Body of pancreas (tissue), 4 donors: ENCODE results near the gene GMPR2. TPM values are rescaled to one million over a fixed set of nuclear protein-coding genes. Genes with fewer than 3 reads are reported as not detected.
A peak's percentile ranks its signal among the peaks of the same experiment; 100 is the strongest.

Experiments used
- ATAC-seq: fragments of 150-250 bp; one replicate; pipeline ENCODE4 v1.9.1; 2016
- DNase-seq, 4 donors: peaks; one replicate each; pipeline ENCODE4 v3.0.0-alpha.2; 2019
- H3K27ac ChIP-seq, 4 donors: fragments of 200-600 bp; sonication (generic); 1 replicate in 3 of 4; 2 replicates in 1 of 4; pipeline versions ENCODE4 v1.5.1 to v1.6.1; 2016 to 2019; ENCODE audit warnings: mild to moderate bottlenecking in 1 of 4, mixed read lengths in 1 of 4, moderate library complexity in 1 of 4
- H3K27me3 ChIP-seq, 2 donors: fragments of 200-600 bp; sonication (generic); one replicate each; pipeline ENCODE4 v1.6.0; 2016; ENCODE audit warnings: mild to moderate bottlenecking in 1 of 2
- H3K36me3 ChIP-seq, 2 donors: fragments of 200-600 bp; sonication (generic); replicated peaks in 1 of 2; 2 replicates each; pipeline ENCODE4 v1.5.1; 2016; ENCODE audit warnings: low read depth in 2 of 2; ENCODE audit not compliant: insufficient read depth in 1 of 2
- H3K4me1 ChIP-seq: fragments of 200-600 bp; sonication (generic); one replicate; pipeline ENCODE4 v1.6.0; 2016
- H3K4me3 ChIP-seq, 2 donors: fragments of 200-600 bp; sonication (generic); 1 replicate in 1 of 2; 2 replicates in 1 of 2; pipeline ENCODE4 v1.5.1; 2016 to 2019
- H3K9me3 ChIP-seq, 3 donors: fragments of 200-600 bp; sonication (generic); 1 replicate in 2 of 3; 2 replicates in 1 of 3; pipeline ENCODE4 v1.5.1; 2016
- POLR2A ChIP-seq, 3 donors: fragments of 450-650 bp; IDR thresholded peaks; one replicate each; pipeline ENCODE4 v1.6.1; 2016; ENCODE audit warnings: antibody characterized with exemption in 3 of 3, mild to moderate bottlenecking in 2 of 3
- WGBS, 2 donors: methylation state at CpG; one replicate each; pipeline ENCODE4 v1.1.5; 2017; 5-methylcytosine and 5-hydroxymethylcytosine counted together
- intact Hi-C: fragments of 100-400 bp; cut with DNase I; formaldehyde crosslinking; loops from one replicate; pipeline ENCODE4 v1.15.1; 2023
- small RNA-seq: library from RNA; depleted of rRNA; stranded (forward); fragments of <200 nt; gene quantifications from one replicate; pipeline ENCODE3, GENCODE V24; 2016
- total RNA-seq, 2 donors: library from RNA; depleted of rRNA; stranded (reverse); fragments of >200 nt; gene quantifications; one replicate each; pipeline ENCODE4 v1.1.0, GENCODE V29; 2016
- TF ChIP-seq, protein P1 (sequence below), 7 experiments: fragments of 450-650 bp in 4 of 7; fragments of 200-600 bp in 3 of 7; sonication (generic) in 3 of 7; IDR thresholded peaks; one replicate each; pipeline ENCODE4 v1.5.1; 2016 to 2019; ENCODE audit warnings: antibody characterized with exemption in 7 of 7

GMPR2 gene
- total RNA-seq, 2 donors from 2014 or later, result 30.9 to 41.9 TPM

- H3K9me3 ChIP-seq, result no peaks in the 10 kb centered on the region
- ATAC-seq (no peak), DNase-seq (no peak)
- H3K4me3 ChIP-seq, result no peak overlapping the region
- TF ChIP-seq, protein P1, sequence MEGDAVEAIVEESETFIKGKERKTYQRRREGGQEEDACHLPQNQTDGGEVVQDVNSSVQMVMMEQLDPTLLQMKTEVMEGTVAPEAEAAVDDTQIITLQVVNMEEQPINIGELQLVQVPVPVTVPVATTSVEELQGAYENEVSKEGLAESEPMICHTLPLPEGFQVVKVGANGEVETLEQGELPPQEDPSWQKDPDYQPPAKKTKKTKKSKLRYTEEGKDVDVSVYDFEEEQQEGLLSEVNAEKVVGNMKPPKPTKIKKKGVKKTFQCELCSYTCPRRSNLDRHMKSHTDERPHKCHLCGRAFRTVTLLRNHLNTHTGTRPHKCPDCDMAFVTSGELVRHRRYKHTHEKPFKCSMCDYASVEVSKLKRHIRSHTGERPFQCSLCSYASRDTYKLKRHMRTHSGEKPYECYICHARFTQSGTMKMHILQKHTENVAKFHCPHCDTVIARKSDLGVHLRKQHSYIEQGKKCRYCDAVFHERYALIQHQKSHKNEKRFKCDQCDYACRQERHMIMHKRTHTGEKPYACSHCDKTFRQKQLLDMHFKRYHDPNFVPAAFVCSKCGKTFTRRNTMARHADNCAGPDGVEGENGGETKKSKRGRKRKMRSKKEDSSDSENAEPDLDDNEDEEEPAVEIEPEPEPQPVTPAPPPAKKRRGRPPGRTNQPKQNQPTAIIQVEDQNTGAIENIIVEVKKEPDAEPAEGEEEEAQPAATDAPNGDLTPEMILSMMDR (IDR thresholded peaks at IDR 0.05), result no peak
- no peak for TF ChIP-seq POLR2A (IDR thresholded peaks at IDR 0.05)
- 72 to 77% methylated on average over 11 of the region's 11 CpGs for WGBS, 2 donors
- H3K27ac ChIP-seq, result no peak overlapping the region
- no peaks in the 10 kb centered on the region for H3K27me3 ChIP-seq
- H3K36me3 ChIP-seq, result no peaks in the 10 kb centered on the region
- peaks cover under 1% of the 10 kb centered on the region for H3K4me1 ChIP-seq
- intact Hi-C loops, result loop anchor here (5.0 kb wide), 1 partner anchor 32 kb away; no protein-coding TSS in a partner anchor
These were observed 51.8 kb downstream of the GMPR2 start for GRCh38 chr14:24284501-24285035.

DNA sequence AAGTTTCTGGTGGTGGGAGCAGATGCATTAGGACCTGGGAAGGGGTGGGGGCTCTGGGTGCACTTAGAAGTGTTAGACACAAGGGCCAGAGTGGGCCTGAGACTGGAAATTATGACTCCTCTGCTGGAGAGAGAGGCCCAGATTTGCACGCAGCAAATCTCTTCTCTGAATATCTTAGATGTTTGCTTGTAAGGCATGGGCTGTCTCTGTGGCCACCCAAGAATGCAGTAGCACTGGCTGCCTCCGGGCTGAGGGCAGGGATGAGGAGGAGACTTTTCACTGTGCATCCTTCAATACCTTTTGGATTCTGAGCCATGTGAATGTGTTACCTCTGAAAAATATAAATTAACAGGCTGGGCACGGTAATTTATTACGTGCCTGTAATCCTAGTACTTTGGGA lies 52.6 kb downstream of the GMPR2 start:
- Histone ChIP-seq H3K36me3 (no peaks in the 10 kb centered on the region), H3K9me3 (no peaks in the 10 kb centered on the region), H3K4me1 (no peaks in the 10 kb centered on the region), H3K27ac (no peak overlapping the region), H3K27me3 (no peaks in the 10 kb centered on the region), H3K4me3 (no peak overlapping the region)
- 73 to 74% methylated on average over 4 of the region's 4 CpGs for WGBS, 2 donors
- TF ChIP-seq, protein P1 (IDR thresholded peaks at IDR 0.05), result no peak
- no peak for TF ChIP-seq POLR2A (IDR thresholded peaks at IDR 0.05)
- intact Hi-C loops, result loop anchor here (5.0 kb wide), 1 partner anchor 33 kb away; no protein-coding TSS in a partner anchor
- DNase-seq (no peak), ATAC-seq (no peak)

DNA sequence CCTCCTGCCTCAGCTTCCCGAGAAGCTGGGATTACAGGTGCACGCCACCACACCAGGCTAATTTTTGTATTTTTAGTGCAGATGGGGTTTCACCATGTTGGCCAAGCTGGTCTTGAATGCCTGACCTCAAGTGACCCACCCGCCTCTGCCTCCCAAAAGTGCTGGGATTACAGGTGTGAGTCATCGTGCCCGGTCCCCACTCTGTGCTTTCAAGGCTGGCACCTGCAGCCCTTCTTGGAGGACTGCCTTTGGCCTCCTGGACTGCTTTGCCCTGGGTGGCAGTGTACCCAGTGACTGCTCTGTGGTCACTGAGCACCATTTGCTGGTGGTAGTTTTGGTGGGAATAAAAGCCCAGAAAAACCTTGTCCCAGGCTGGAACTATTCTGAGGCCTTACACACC lies 54.3 kb downstream of the GMPR2 start:
- Histone ChIP-seq H3K27ac (no peak overlapping the region), H3K9me3 (no peaks in the 10 kb centered on the region), H3K27me3 (no peaks in the 10 kb centered on the region), H3K36me3 (peaks cover 0 to 6% of the 10 kb centered on the region in 2 donors), H3K4me1 (no peaks in the 10 kb centered on the region), H3K4me3 (no peak overlapping the region)
- WGBS, 2 donors, result 90 to 97% methylated on average over 4 to 5 of the region's 5 CpGs
- intact Hi-C loops, result loop anchor here (5.0 kb wide), 1 partner anchor 35 kb away; no protein-coding TSS in a partner anchor
- no peak for ATAC-seq
- no peak for DNase-seq
- no peak for TF ChIP-seq POLR2A (IDR thresholded peaks at IDR 0.05)
- TF ChIP-seq, protein P1 (IDR thresholded peaks at IDR 0.05), result no peak

Small RNA genes within 50 kb of the gene (small RNA-seq; reads per million reads assigned to genes)
- gene AL136295.4 (not detected), gene CHMP4A (not detected), gene MDP1 (0.70 reads per million, percentile 15 among the genes with 10 or more reads in this experiment)

Other genes starting within 250 kb of the GMPR2 start
- gene DHRS4L2, start 244.0 kb upstream of the GMPR2 start, total RNA-seq, result 10 to 100 TPM; 10.6 to 16.5 TPM
- under 1 TPM; 0.78 to 0.99 TPM for gene CARMIL3, start 180.9 kb upstream of the GMPR2 start, total RNA-seq
- gene CPNE6, start 161.4 kb upstream of the GMPR2 start, total RNA-seq, result not detected
- 10 to 100 TPM; 20.4 to 29.8 TPM for gene PCK2, start 138.6 kb upstream of the GMPR2 start, total RNA-seq
- gene DCAF11, start 118.2 kb upstream of the GMPR2 start, total RNA-seq, result 100 to 1,000 TPM in 1 of 2 donors, 10 to 100 TPM in 1; 77.1 to 128 TPM
- gene NRL, start 118.0 kb upstream of the GMPR2 start, total RNA-seq, result 1 to 10 TPM; 2.1 to 2.6 TPM
- 10 to 100 TPM in 1 of 2 donors, 1 to 10 TPM in 1; 6.3 to 12.2 TPM for gene FITM1, start 102.3 kb upstream of the GMPR2 start, total RNA-seq
- 10 to 100 TPM; 78.4 to 93.7 TPM for gene PSME1, start 96.7 kb upstream of the GMPR2 start, total RNA-seq
- 10 to 100 TPM in 1 of 2 donors, 1 to 10 TPM in 1; 9.9 to 21.1 TPM for gene EMC9, start 91.3 kb upstream of the GMPR2 start, total RNA-seq
- 10 to 100 TPM; 29.3 to 30.4 TPM for gene PSME2, start 86.3 kb upstream of the GMPR2 start, total RNA-seq
- 10 to 100 TPM; 38.1 to 83.1 TPM for gene RNF31, start 85.4 kb upstream of the GMPR2 start, total RNA-seq
- 10 to 100 TPM; 12.5 to 21.5 TPM for gene IRF9, start 71.7 kb upstream of the GMPR2 start, total RNA-seq
- gene REC8, start 60.8 kb upstream of the GMPR2 start, total RNA-seq, result 1 to 10 TPM; 7.8 to 8.9 TPM
- gene IPO4, start 44.1 kb upstream of the GMPR2 start, total RNA-seq, result 10 to 100 TPM; 30.4 to 73.5 TPM
- 10 to 100 TPM; 57.9 to 59.7 TPM for gene TM9SF1, start 37.5 kb upstream of the GMPR2 start, total RNA-seq
- under 1 TPM in 1 of 2 donors, not detected in 1; 0.26 TPM for gene TSSK4, start 27.2 kb upstream of the GMPR2 start, total RNA-seq
- gene CHMP4A, start 19.4 kb upstream of the GMPR2 start, total RNA-seq, result 10 to 100 TPM; 28.5 to 32.0 TPM
- 10 to 100 TPM in 1 of 2 donors, 1 to 10 TPM in 1; 2.0 to 18.9 TPM for gene MDP1, start 16.9 kb upstream of the GMPR2 start, total RNA-seq
- 10 to 100 TPM; 28.7 to 77.6 TPM for gene NEDD8, start 562 bp upstream of the GMPR2 start, total RNA-seq
- gene TINF2, start 9.7 kb downstream of the GMPR2 start, total RNA-seq, result 10 to 100 TPM; 28.3 to 35.3 TPM
- 10 to 100 TPM in 1 of 2 donors, 1 to 10 TPM in 1; 2.9 to 13.8 TPM for gene TGM1, start 30.2 kb downstream of the GMPR2 start, total RNA-seq
- gene RABGGTA, start 38.7 kb downstream of the GMPR2 start, total RNA-seq, result 10 to 100 TPM; 18.4 to 90.0 TPM
- gene DHRS1, start 66.9 kb downstream of the GMPR2 start, total RNA-seq, result 10 to 100 TPM; 18.8 to 31.4 TPM
- 10 to 100 TPM; 10.6 to 12.2 TPM for gene NOP9, start 66.9 kb downstream of the GMPR2 start, total RNA-seq
- 10 to 100 TPM; 19.1 to 34.0 TPM for gene CIDEB, start 75.0 kb downstream of the GMPR2 start, total RNA-seq
- gene LTB4R2, start 77.2 kb downstream of the GMPR2 start, total RNA-seq, result 10 to 100 TPM; 10.9 to 31.3 TPM
- 1 to 10 TPM; 3.6 to 9.1 TPM for gene LTB4R, start 78.6 kb downstream of the GMPR2 start, total RNA-seq
- 10 to 100 TPM; 10.6 to 14.8 TPM for gene ADCY4, start 102.1 kb downstream of the GMPR2 start, total RNA-seq
- 1 to 10 TPM; 6.0 to 9.9 TPM for gene RIPK3, start 107.1 kb downstream of the GMPR2 start, total RNA-seq
- gene NFATC4, start 135.3 kb downstream of the GMPR2 start, total RNA-seq, result 10 to 100 TPM; 11.9 to 19.8 TPM
- 1 to 10 TPM; 7.3 to 7.5 TPM for gene NYNRIN, start 166.1 kb downstream of the GMPR2 start, total RNA-seq
- gene CBLN3, start 196.7 kb downstream of the GMPR2 start, total RNA-seq, result 1 to 10 TPM in 1 of 2 donors, under 1 TPM in 1; 0.33 to 4.9 TPM
- gene KHNYN, start 197.0 kb downstream of the GMPR2 start, total RNA-seq, result 10 to 100 TPM; 43.8 TPM
- gene SDR39U1, start 209.8 kb downstream of the GMPR2 start, total RNA-seq, result 10 to 100 TPM; 34.8 to 63.6 TPM